SJSA1 (cell line): ENCODE data around the gene RGL2. TPM values are rescaled to one million over a fixed set of nuclear protein-coding genes. Genes with fewer than 3 reads are reported as not detected.
"Not testable (repeated sequence)": the region's sequence is repeated elsewhere in the genome, so short reads cannot be mapped to it uniquely, and the experiment has no call there.

Experiments used
- DNase-seq, 2 experiments: peaks; one replicate each; pipeline ENCODE4 v3.0.0-alpha.2; 2015 to 2020; ENCODE audit warnings: low spot score in 2 of 2, low read depth in 1 of 2
- H3K27ac ChIP-seq: fragments of 250-450 bp; sonication (Bioruptor Pico); 2 replicates; pipeline ENCODE4 v1.5.1; 2020; ENCODE audit warnings: mild to moderate bottlenecking, moderate library complexity
- H3K27me3 ChIP-seq: fragments of 250-450 bp; sonication (Bioruptor Pico); replicated peaks from 2 replicates; pipeline ENCODE4 v1.5.1; 2020; ENCODE audit warnings: mild to moderate bottlenecking, moderate library complexity
- H3K36me3 ChIP-seq: fragments of 250-450 bp; sonication (Bioruptor Pico); 2 replicates; pipeline ENCODE4 v1.5.1; 2020; ENCODE audit warnings: mild to moderate bottlenecking
- H3K4me1 ChIP-seq: fragments of 250-450 bp; sonication (Bioruptor Pico); replicated peaks from 2 replicates; pipeline ENCODE4 v1.6.1; 2021; ENCODE audit warnings: mild to moderate bottlenecking
- H3K4me3 ChIP-seq: fragments of 250-450 bp; sonication (Bioruptor Pico); 2 replicates; pipeline ENCODE4 v1.5.1; 2020; ENCODE audit warnings: mild to moderate bottlenecking
- H3K9me3 ChIP-seq: fragments of 250-450 bp; sonication (Bioruptor Pico); replicated peaks from 2 replicates; pipeline ENCODE4 v1.5.1; 2020; ENCODE audit warnings: mild to moderate bottlenecking
- total RNA-seq: library from RNA; depleted of rRNA; stranded (reverse); fragments of >200 nt; shearing (Covaris generic); gene quantifications from 2 replicates; pipeline ENCODE4 v1.2.3, GENCODE V29; 2014

RGL2 gene
- total RNA-seq, 1 experiment from 2014 or later = 24.5 TPM

- Histone ChIP-seq H3K27me3 (no peaks in the 10 kb centered on the region), H3K36me3 (peaks cover 78% of the 10 kb centered on the region), H3K4me1 (peaks cover 23% of the 10 kb centered on the region), H3K9me3 (no peaks in the 10 kb centered on the region), H3K4me3 (peak overlapping the region; percentile 58), H3K27ac (peak overlapping the region; percentile 83)
- no peak for DNase-seq
These were observed 27.6 kb downstream of the RGL2 start for GRCh38 chr6:33271117-33271467.

DNA sequence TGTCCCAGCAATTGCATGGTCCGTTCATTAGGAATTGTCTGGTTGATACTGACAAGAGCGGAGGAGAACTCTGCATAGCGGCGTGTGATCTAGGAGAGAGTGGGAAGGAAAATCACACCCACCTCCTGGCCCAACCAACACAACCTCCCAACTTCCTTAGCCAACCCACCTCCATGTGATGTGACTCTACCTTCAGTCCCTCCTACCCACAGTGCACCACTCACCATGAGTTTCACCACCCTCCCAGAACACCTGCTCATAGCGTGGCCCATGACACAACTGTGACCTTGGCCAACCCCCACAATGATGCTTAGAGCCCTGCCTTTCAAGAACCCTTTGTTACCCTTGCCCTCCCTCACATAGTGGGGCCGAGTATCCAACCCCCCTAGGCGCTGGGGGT lies 34.7 kb downstream of the RGL2 start:
- no peak overlapping the region for H3K4me3 ChIP-seq
- H3K27me3 ChIP-seq = no peaks in the 10 kb centered on the region
- 0 out of 2 replicates have a peak, but pooled peaks cover 5% of the 10 kb centered on the region for H3K4me1 ChIP-seq
- H3K27ac ChIP-seq = no peak overlapping the region
- no peaks in the 10 kb centered on the region for H3K9me3 ChIP-seq
- DNase-seq = no peak
- H3K36me3 ChIP-seq = peaks cover 54% of the 10 kb centered on the region

DNA sequence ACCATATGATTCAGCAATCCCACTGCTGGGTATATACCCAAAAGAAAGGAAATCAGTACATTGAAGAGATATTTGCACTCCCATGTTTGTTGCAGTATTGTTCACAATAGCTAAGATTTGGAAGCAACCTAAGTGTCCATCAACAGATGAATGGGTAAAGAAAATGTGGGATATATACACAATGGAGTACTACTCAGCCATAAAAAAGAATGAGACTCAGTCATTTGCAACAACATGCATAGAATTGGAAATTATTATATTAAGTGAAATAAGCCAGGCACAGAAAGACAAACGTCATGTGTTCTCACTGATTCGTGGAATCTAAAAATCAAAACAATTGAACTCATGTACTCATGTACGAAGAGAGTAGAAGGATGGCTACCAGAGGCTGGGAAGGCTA lies 36.3 kb downstream of the RGL2 start:
- not testable (repeated sequence) for H3K27ac ChIP-seq, H3K27me3 ChIP-seq, H3K4me3 ChIP-seq, H3K9me3 ChIP-seq, DNase-seq, H3K4me1 ChIP-seq
- peaks cover 42% of the 10 kb centered on the region for H3K36me3 ChIP-seq

- Histone ChIP-seq H3K27me3 (no peaks in the 10 kb centered on the region), H3K4me3 (no peak overlapping the region), H3K27ac (no peak overlapping the region), H3K36me3 (peaks cover 22% of the 10 kb centered on the region), H3K9me3 (no peaks in the 10 kb centered on the region), H3K4me1 (0 out of 2 replicates have a peak, but pooled peaks cover 5% of the 10 kb centered on the region)
- DNase-seq = no peak
These were observed 39.7 kb downstream of the RGL2 start for GRCh38 chr6:33259032-33259431.

GRCh38 chr6:33254591-33254990 lies 44.2 kb downstream of the RGL2 start:
- Histone ChIP-seq H3K27me3 (no peaks in the 10 kb centered on the region), H3K36me3 (peaks cover 17% of the 10 kb centered on the region), H3K4me1 (peaks cover 13% of the 10 kb centered on the region), H3K9me3 (no peaks in the 10 kb centered on the region), H3K4me3 (no peak overlapping the region), H3K27ac (no peak overlapping the region)
- DNase-seq = no peak

GRCh38 chr6:33252759-33253158 lies 46.0 kb downstream of the RGL2 start:
- Histone ChIP-seq H3K9me3 (no peaks in the 10 kb centered on the region), H3K27me3 (no peaks in the 10 kb centered on the region), H3K36me3 (peaks cover 16% of the 10 kb centered on the region; the same call in 1 of the 2 replicates), H3K4me3 (no peak overlapping the region), H3K27ac (no peak overlapping the region), H3K4me1 (peaks cover 26% of the 10 kb centered on the region)
- no peak for DNase-seq

DNA sequence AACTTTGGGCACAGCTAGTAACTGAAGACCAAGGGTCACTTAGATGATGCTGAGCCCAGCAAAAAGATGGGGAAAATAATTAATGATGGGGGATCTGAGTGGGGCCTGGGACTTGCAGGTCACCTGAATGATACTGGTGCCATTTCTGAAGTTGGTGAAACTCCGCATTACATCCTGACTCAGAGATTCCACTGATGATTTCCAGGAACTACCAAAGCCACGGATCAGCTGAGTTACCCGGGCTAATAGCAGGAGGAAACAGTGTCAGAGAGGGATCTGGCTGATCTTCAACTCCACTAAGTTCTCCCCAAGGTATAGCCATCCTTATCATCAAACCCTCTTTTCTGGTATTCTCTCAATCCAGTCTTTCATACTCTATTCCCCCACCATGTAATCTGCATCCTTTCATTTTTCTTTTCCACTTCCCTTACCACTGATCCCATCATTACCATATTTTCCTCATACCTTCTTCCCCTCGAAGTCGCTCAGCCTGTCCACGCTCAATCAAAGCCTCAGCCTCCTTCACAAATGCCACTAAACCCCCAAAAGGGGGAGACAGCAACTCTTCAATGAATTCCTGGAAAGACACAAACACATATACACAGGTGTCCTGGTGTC lies 47.2 kb downstream of the RGL2 start:
- Histone ChIP-seq H3K4me3 (no peak overlapping the region), H3K27me3 (no peaks in the 10 kb centered on the region), H3K36me3 (peaks cover 13% of the 10 kb centered on the region; the same call in 1 of the 2 replicates), H3K27ac (no peak overlapping the region), H3K4me1 (peaks cover 26% of the 10 kb centered on the region), H3K9me3 (no peaks in the 10 kb centered on the region)
- DNase-seq = no peak

- Histone ChIP-seq H3K27me3 (no peaks in the 10 kb centered on the region), H3K9me3 (no peaks in the 10 kb centered on the region), H3K4me3 (no peak overlapping the region), H3K27ac (peak overlapping the region; percentile 17; the same call in 1 of the 2 replicates), H3K4me1 (peaks cover 26% of the 10 kb centered on the region), H3K36me3 (peaks cover 13% of the 10 kb centered on the region; the same call in 1 of the 2 replicates)
- no peak for DNase-seq
These were observed 48.0 kb downstream of the RGL2 start for GRCh38 chr6:33250731-33251130.

- Histone ChIP-seq H3K27ac (peak overlapping the region; percentile 50), H3K27me3 (no peaks in the 10 kb centered on the region), H3K4me3 (peak overlapping the region; percentile 40), H3K9me3 (no peaks in the 10 kb centered on the region), H3K36me3 (peaks cover 13% of the 10 kb centered on the region; the same call in 1 of the 2 replicates), H3K4me1 (peaks cover 26% of the 10 kb centered on the region)
- DNase-seq = peak; percentile 52 to 55
These were observed 48.8 kb downstream of the RGL2 start for GRCh38 chr6:33249732-33250630.

DNA sequence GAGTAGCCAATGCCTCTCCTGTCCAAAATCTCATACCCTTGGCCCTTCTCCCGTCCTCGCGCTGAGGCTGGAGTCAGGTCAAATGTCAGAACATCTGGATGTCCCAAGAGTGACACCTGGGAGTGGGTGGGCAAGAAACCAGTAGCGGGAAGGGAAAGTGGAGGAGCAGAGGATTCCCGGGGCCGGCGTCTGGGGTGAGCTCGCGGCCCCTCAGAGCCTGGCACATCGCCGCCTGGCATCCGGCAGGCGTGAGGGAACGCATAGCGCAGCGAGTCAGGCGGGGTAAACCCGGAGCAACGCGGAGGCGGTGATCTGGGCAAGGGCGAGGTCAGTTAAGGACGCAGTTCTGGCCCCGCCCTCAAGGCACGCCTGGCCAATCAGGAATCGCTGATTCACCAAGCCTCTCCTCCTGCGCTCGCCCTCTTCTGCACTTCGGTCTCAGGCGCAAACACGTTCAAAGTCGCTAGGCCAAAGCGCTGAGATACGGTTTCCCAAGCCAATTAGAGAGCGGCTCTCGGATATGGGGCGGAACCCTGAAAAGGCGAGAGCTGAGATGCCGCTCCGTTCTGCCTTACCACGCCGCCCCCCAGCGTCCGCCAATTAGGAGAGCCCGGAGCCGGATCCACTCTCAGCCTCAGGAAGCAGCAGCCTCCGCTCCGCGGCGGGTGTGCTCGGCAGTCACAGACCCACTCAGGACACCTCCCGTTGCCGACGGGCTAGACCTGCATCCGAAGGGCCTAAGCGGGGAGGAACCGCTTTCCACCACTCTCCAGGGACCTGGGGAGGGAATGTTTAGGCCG lies 49.6 kb downstream of the RGL2 start:
- peak overlapping the region; percentile 40 for H3K4me3 ChIP-seq
- H3K4me1 ChIP-seq = peaks cover 26% of the 10 kb centered on the region
- DNase-seq = peak; percentile 98
- no peaks in the 10 kb centered on the region for H3K9me3 ChIP-seq
- no peaks in the 10 kb centered on the region for H3K27me3 ChIP-seq
- peaks cover 13% of the 10 kb centered on the region; the same call in 1 of the 2 replicates for H3K36me3 ChIP-seq
- peak overlapping the region; percentile 50 for H3K27ac ChIP-seq

DNA sequence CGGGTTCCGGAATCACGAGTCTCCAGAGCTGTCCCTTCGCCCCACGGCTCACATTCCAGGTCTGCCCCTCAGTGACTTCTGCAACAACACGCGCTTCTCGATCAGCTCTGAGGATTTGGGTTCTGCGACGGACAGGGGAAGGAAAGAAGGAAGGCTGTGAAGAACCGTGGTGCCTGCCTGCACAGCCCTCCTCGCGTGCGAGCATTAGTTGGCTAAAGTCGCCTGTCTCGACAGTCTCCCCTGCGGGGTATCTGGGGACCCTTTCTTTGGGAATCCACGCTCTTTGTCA lies 50.2 kb downstream of the RGL2 start:
- H3K27me3 ChIP-seq = no peaks in the 10 kb centered on the region
- H3K27ac ChIP-seq = peak overlapping the region; percentile 30
- H3K36me3 ChIP-seq = peaks cover 13% of the 10 kb centered on the region; the same call in 1 of the 2 replicates
- H3K4me3 ChIP-seq = peak overlapping the region; percentile 40
- peaks cover 26% of the 10 kb centered on the region for H3K4me1 ChIP-seq
- peak in 1 of 2 experiments; percentile 50 for DNase-seq
- no peaks in the 10 kb centered on the region for H3K9me3 ChIP-seq

GRCh38 chr6:33247977-33248642 lies 50.6 kb downstream of the RGL2 start:
- DNase-seq = peak; percentile 85 to 89

GRCh38 chr6:33243476-33243875 lies 55.3 kb downstream of the RGL2 start:
- H3K27me3 ChIP-seq = peaks cover 23% of the 10 kb centered on the region
- peaks cover 7% of the 10 kb centered on the region for H3K4me1 ChIP-seq
- no peak overlapping the region for H3K4me3 ChIP-seq
- DNase-seq = no peak
- no peaks in the 10 kb centered on the region for H3K36me3 ChIP-seq
- H3K27ac ChIP-seq = no peak overlapping the region
- H3K9me3 ChIP-seq = no peaks in the 10 kb centered on the region

More at GRCh38 chr6:33247977-33248642, 50.6 kb downstream of the RGL2 start:
- no peaks in the 10 kb centered on the region for H3K9me3 ChIP-seq
- 0 out of 2 replicates have a peak, but pooled peaks cover 2% of the 10 kb centered on the region for H3K27me3 ChIP-seq
- H3K36me3 ChIP-seq = peaks cover 13% of the 10 kb centered on the region; the same call in 1 of the 2 replicates
- H3K4me3 ChIP-seq = peak overlapping the region; percentile 40
- peak overlapping the region; percentile 30 for H3K27ac ChIP-seq
- H3K4me1 ChIP-seq = peaks cover 26% of the 10 kb centered on the region
